ENCODE results near the gene MRPS6. TPM values are rescaled to one million over a fixed set of nuclear protein-coding genes. Genes with fewer than 3 reads are reported as not detected.

Gene MRPS6
- total RNA-seq, 1 experiment from 2014 or later, result 55.1 TPM

- no peaks in the 10 kb centered on the region for H3K4me1 ChIP-seq (ENCODE audit: control insufficient read depth in 1 of 2, insufficient read depth in 2 of 2, low read length in 2 of 2)
- ChIA-PET RAD21 (ENCODE audit: low non-redundant PET in 1 of 2, low total read pairs in 2 of 2, uncharacterized antibody in 2 of 2, unreplicated experiment in 2 of 2) (no interaction called here), CTCF (no interaction called here), POLR2A (no interaction called here)
- no peaks in the 10 kb centered on the region for H3K79me2 ChIP-seq (ENCODE audit: insufficient read depth, low read length)
- DNase-seq (ENCODE audit: low read depth, low spot score) (no peak), ATAC-seq (no peak)
- H3K27ac ChIP-seq (ENCODE audit: low read depth, low read length), result no peak overlapping the region
- H2AFZ ChIP-seq (ENCODE audit: low read depth, low read length, poor library complexity, severe bottlenecking), result no peak overlapping the region
- no TSS peak for BruUV-seq (replicated peaks)
- H4K20me1 ChIP-seq (ENCODE audit: insufficient read depth), result no peaks in the 10 kb centered on the region
- H3K36me3 ChIP-seq (ENCODE audit: control insufficient read depth in 1 of 2, insufficient read depth in 2 of 2, low read length in 2 of 2), result no peaks in the 10 kb centered on the region
- intact Hi-C loops (cut with micrococcal nuclease), result no loop called here
- H3K9ac ChIP-seq (ENCODE audit: low read length), result no peak overlapping the region
- no peaks in the 10 kb centered on the region for H3K9me3 ChIP-seq (ENCODE audit: control insufficient read depth in 1 of 2, insufficient read depth in 1 of 2, low read depth in 1 of 2, low read length in 2 of 2)
- H3K4me3 ChIP-seq (replicated peaks in 1 of 2; ENCODE audit: low read depth in 1 of 2, low read length in 2 of 2), result no peak overlapping the region
- no peaks in the 10 kb centered on the region for H3K9me2 ChIP-seq (ENCODE audit: insufficient read depth)
- H3K4me2 ChIP-seq (ENCODE audit: low read length), result no peak overlapping the region
- TF ChIP-seq SP1 (IDR thresholded peaks at IDR 0.05; ENCODE audit: low read depth), result no peak
- no peak for TF ChIP-seq CBX3 (IDR thresholded peaks at IDR 0.05; ENCODE audit: low read depth)
- TF ChIP-seq RAD21 (IDR thresholded peaks at IDR 0.05; ENCODE audit: low read depth), result no peak
- TF ChIP-seq CTCF (IDR thresholded peaks at IDR 0.05 in 2 of 3, conservative IDR thresholded peaks at IDR 0.05 in 1 of 3; ENCODE audit: borderline replicate concordance in 1 of 3, insufficient read depth in 1 of 3, low read depth in 2 of 3, low read length in 2 of 3), result no peak
- no peak for TF ChIP-seq YY1 (IDR thresholded peaks at IDR 0.05; ENCODE audit: extremely low read depth, insufficient replicate concordance, low read depth, low read length)
- TF ChIP-seq, protein P1, sequence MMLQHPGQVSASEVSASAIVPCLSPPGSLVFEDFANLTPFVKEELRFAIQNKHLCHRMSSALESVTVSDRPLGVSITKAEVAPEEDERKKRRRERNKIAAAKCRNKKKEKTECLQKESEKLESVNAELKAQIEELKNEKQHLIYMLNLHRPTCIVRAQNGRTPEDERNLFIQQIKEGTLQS (IDR thresholded peaks at IDR 0.05), result no peak
- no peak for TF ChIP-seq CEBPB (IDR thresholded peaks at IDR 0.05; ENCODE audit: low read depth)
- TF ChIP-seq TCF7L2 (IDR thresholded peaks at IDR 0.05; ENCODE audit: borderline replicate concordance, extremely low read depth, insufficient read depth, insufficient read length), result no peak
- no peak for TF ChIP-seq MAX (IDR thresholded peaks at IDR 0.05)
- no peak for TF ChIP-seq SIN3A (IDR thresholded peaks at IDR 0.05; ENCODE audit: low read depth)
- H3K27me3 ChIP-seq (ENCODE audit: insufficient read depth, low read length), result no peaks in the 10 kb centered on the region
Measured at GRCh38 chr21:34182436-34182835, 109.1 kb downstream of the MRPS6 start.
